NCI-H1930 (cell line): ENCODE data around the gene TNS3.
A peak's percentile ranks its signal among the peaks of the same experiment; 100 is the strongest.
"Not testable (repeated sequence)": the region's sequence is repeated elsewhere in the genome, so short reads cannot be mapped to it uniquely, and the experiment has no call there.

Source experiments
- DNase-seq, 2 experiments: peaks; one replicate each; lab custom pipeline; 2025; lab: John Stamatoyannopoulos, UW

The TNS3 gene

GRCh38 chr7:47283497-47284131 is 298.3 kb downstream of the TNS3 start:
- no peak for DNase-seq

GRCh38 chr7:47282790-47283496 is 299.0 kb downstream of the TNS3 start:
- DNase-seq = no peak

GRCh38 chr7:47281966-47282643 is 299.8 kb downstream of the TNS3 start:
- DNase-seq = no peak

GRCh38 chr7:47281161-47281560 is 300.8 kb downstream of the TNS3 start:
- DNase-seq = no peak

- DNase-seq = no peak
These were observed 301.8 kb downstream of the TNS3 start for GRCh38 chr7:47280114-47280513.

- no peak for DNase-seq
These were observed 303.9 kb downstream of the TNS3 start for GRCh38 chr7:47278043-47278442.

- no peak for DNase-seq
These were observed 304.6 kb downstream of the TNS3 start for GRCh38 chr7:47277321-47277781.

- DNase-seq = no peak
These were observed 307.7 kb downstream of the TNS3 start for GRCh38 chr7:47273974-47274766.

GRCh38 chr7:47273088-47273487 is 308.8 kb downstream of the TNS3 start:
- no peak for DNase-seq

- no peak for DNase-seq
These were observed 310.2 kb downstream of the TNS3 start for GRCh38 chr7:47271749-47272148.

GRCh38 chr7:47268851-47269836 is 312.8 kb downstream of the TNS3 start:
- DNase-seq = no peak

- no peak for DNase-seq
These were observed 314.6 kb downstream of the TNS3 start for GRCh38 chr7:47267346-47267745.

- DNase-seq = no peak
These were observed 315.1 kb downstream of the TNS3 start for GRCh38 chr7:47266799-47267198.

GRCh38 chr7:47266131-47266706 is 315.7 kb downstream of the TNS3 start:
- peak in 1 of 2 experiments; percentile 32 for DNase-seq

GRCh38 chr7:47265621-47266020 is 316.3 kb downstream of the TNS3 start:
- DNase-seq = no peak

- no peak for DNase-seq
These were observed 317.8 kb downstream of the TNS3 start for GRCh38 chr7:47264021-47264651.

- DNase-seq = no peak
These were observed 319.0 kb downstream of the TNS3 start for GRCh38 chr7:47262881-47263280.

GRCh38 chr7:47262160-47262559 is 319.8 kb downstream of the TNS3 start:
- not testable (repeated sequence) for DNase-seq

GRCh38 chr7:47260270-47260669 is 321.6 kb downstream of the TNS3 start:
- DNase-seq = no peak

GRCh38 chr7:47259682-47260081 is 322.2 kb downstream of the TNS3 start:
- no peak for DNase-seq
